GM12892 (cell line): ENCODE measurements around the gene DENND1A.

Experiments
- DNase-seq: peaks from one replicate; pipeline ENCODE4 v3.0.0; 2011; ENCODE audit not compliant: insufficient read length
- FAIRE-seq: peaks from 2 replicates; lab custom pipeline; 2011; peaks lifted over from hg19 to GRCh38; lab: Jason Lieb, UNC
- POLR2A ChIP-seq: IDR thresholded peaks from 2 replicates; pipeline ENCODE4 v1.6.1; 2011; ENCODE audit warnings: low read depth, low read length, control low read depth
- POLR2AphosphoS5 ChIP-seq: IDR thresholded peaks from 2 replicates; pipeline ENCODE4 v1.6.1; 2011; ENCODE audit warnings: low read depth, low read length, control low read depth
- TAF1 ChIP-seq: IDR thresholded peaks from 2 replicates; pipeline ENCODE4 v1.6.1; 2011; ENCODE audit warnings: low read depth, mild to moderate bottlenecking, control low read depth, low read length, borderline replicate concordance

The DENND1A gene

DNA sequence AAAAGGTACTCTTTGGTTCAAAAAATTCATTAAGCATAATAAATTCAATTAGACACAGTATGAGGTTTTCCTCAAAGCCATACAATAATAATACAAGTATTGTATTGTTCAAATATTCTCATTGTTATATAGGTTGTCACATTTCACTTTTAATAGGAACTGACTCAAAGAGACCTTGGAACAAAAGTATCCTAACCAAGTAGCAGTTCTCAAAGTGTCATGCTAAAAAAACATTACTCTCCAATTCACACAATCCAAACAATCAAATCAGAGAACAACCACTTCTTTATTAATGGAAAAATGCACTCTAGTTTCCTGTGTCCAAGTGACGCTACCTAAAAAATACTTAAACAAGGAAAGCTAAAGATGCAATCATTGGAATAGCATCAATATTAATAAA lies 115.4 kb downstream of the DENND1A start:
- DNase-seq = no peak
- no peak for FAIRE-seq
- no peak for TF ChIP-seq POLR2A
- no peak for TF ChIP-seq POLR2AphosphoS5
- TF ChIP-seq TAF1 = no peak

DNA sequence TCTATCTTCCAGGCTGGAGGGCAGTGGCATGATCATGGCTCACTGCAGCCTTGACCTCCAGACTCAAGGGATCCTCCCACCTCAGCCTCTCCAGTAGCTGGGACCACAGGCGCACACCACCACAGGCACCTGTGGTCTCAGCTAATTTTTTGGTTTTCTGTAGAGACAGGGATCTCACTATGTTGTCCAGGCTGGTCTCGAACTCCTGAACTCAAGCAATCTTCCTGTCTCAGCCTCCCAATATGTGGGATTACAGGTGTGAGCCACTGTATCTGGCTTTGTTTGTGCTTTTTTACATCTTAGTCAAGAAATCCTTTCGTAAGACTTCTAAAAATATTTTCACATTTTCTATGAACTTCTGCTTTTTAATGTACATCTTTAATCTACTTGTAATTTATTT lies 116.9 kb downstream of the DENND1A start:
- TF ChIP-seq POLR2AphosphoS5 = no peak
- no peak for TF ChIP-seq TAF1
- no peak for TF ChIP-seq POLR2A
- no peak for FAIRE-seq

GRCh38 chr9:123807251-123807650 lies 122.7 kb downstream of the DENND1A start:
- DNase-seq = no peak
- TF ChIP-seq POLR2AphosphoS5 (no peak), TAF1 (no peak), POLR2A (no peak)

More for the DNA sequence above, 116.9 kb downstream of the DENND1A start:
- DNase-seq = no peak

DNA sequence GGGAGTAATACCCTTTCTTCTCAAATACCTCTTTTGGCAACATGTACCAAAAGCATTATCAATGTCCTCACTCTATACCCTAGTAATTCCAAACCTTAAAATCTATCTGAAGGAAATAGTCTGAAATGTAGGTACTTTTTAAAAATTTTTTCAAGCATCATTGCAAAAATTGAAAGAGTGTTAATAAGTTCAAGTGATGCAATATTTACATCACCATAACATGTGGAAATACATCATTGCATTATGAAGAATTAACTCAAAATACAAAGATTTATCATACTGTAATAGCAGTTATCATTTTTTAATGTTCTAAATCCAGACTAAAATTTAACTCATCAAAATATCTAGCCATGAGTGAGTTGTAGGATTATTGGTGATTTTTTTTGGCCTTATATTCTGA lies 123.1 kb downstream of the DENND1A start:
- no peak for FAIRE-seq
- no peak for DNase-seq
- no peak for TF ChIP-seq POLR2A
- TF ChIP-seq TAF1 = no peak
- TF ChIP-seq POLR2AphosphoS5 = no peak

More at GRCh38 chr9:123807251-123807650, 122.7 kb downstream of the DENND1A start:
- no peak for FAIRE-seq

- TF ChIP-seq POLR2AphosphoS5 (no peak), TAF1 (no peak), POLR2A (no peak)
- DNase-seq (no peak), FAIRE-seq (peak; percentile 17)
These were observed 131.7 kb downstream of the DENND1A start for GRCh38 chr9:123798195-123798594.

DNA sequence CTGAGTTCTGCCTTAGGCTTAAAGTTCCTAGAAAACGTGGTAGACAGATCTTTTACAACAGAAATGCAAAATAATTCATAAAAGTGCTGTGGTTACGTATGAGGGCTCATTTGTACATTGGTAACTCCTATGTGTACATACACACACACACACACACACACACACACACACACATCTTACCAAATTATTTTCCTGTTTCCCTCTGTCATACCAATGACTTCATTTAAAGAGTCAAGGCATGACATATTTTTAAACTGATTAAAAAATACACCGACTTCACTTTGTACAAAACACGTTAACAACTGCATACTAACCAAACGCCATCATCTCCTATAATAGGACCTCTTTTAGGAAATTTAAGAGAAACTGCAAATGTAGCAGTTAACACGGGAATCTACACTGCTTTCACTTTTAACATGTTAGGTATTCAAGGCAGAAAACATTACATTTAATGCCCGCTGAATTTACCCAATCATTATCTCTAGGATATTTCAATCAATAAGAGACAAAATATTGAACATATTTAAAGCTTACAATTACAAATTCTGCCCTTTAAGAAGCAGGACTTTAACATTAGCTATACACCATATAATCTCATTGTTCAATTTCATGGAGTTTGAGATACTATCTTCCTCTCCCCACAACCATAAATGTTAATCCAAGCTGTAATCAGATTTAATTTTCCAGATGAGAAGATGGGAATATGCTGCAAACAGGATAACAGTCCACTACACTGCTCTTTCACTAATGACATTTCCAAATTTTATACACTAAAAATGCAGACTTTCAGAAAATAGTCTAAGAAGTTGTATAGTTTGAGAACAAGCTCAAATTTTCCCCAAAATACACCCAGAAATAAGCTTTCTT lies 133.1 kb downstream of the DENND1A start:
- no peak for DNase-seq
- TF ChIP-seq TAF1 = no peak
- TF ChIP-seq POLR2A = no peak
- no peak for TF ChIP-seq POLR2AphosphoS5
- FAIRE-seq = peak; percentile 42

- FAIRE-seq (no peak), DNase-seq (no peak)
- TF ChIP-seq TAF1 (no peak), POLR2A (no peak), POLR2AphosphoS5 (no peak)
These were observed 133.8 kb downstream of the DENND1A start for GRCh38 chr9:123796094-123796493.

DNA sequence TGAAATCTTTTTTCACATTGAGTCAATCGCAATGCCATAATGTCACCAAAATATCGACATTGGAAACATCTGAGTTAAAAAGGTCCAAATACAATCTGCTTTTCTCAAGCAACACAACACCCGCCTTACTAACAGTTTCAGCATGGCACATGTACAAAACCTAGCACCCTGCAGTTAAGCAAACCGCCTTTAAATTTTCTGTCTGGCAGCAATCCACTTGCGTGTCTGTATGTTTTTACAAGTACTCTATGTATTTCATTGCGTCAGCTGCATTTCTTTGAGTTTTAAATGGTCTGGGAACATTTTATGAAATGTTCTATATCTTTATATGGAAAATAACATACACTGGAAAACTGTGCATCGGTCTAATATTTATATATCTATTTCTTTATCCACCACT lies 134.6 kb downstream of the DENND1A start:
- TF ChIP-seq POLR2AphosphoS5 = no peak
- TF ChIP-seq POLR2A = no peak
- TF ChIP-seq TAF1 = no peak
- no peak for FAIRE-seq
- DNase-seq = no peak

GRCh38 chr9:123792501-123792900 lies 137.4 kb downstream of the DENND1A start:
- FAIRE-seq (no peak), DNase-seq (no peak)
- TF ChIP-seq POLR2A (no peak), TAF1 (no peak), POLR2AphosphoS5 (no peak)

DNA sequence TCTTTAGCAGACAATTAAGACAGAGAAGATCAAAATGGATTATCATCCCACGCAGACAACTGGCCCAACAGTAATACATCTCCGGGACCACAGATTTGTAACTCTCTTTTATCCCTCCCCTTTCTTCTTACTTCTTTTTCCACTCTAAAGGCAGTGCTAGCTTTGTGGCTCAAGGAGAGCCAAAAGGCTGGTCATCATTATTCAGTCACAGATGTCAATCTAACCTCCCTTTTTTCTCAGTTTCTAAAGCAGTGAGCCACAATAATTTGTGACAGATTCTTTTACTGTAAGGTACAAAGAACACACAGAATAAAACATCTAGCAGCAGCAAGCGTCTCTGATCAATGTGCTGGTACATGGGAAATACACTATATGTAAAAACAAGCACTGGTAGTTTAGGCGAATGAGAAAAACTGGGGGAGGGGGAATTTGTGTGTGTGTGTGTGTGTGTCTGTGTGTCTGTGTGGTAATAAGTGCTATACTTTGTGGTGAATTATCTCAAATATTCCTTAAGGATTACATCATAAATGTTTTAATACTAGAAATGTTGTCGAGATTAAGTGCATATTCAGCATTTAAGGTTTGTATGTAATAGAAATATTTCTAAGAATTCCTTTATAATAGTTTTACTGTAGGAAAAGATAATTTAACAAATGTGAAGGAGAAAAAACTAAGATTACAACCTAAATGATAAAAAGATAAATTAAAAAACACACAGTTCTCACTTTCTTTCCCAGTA lies 140.2 kb downstream of the DENND1A start:
- DNase-seq = no peak
- no peak for TF ChIP-seq POLR2AphosphoS5
- TF ChIP-seq TAF1 = no peak
- no peak for TF ChIP-seq POLR2A
- no peak for FAIRE-seq

DNA sequence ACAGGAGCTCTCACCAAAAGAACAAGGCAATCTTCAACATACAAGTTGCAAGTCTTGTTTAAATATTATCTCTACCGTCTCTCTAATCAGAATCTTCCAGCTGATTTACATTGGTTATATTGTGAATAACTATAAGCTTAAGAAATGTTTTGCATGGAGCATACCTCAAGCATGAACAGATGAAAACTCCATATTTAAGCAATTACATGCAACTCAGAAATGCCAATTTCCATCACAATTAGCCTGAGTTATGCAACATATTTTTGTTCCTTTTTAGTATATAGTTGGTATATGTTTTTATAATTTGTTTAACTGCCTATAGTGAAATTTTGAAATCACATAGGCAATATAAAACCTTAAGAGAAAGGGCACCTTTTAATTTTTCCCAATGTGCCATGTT lies 142.5 kb downstream of the DENND1A start:
- FAIRE-seq = no peak
- TF ChIP-seq POLR2AphosphoS5 (no peak), TAF1 (no peak), POLR2A (no peak)
- DNase-seq = no peak
